Measurements from ENCODE around the gene FAM124A. TPM values are rescaled to one million over a fixed set of nuclear protein-coding genes. Genes with fewer than 3 reads are reported as not detected.

The FAM124A gene
- total RNA-seq, 2 experiments from 2014 or later: not detected

DNA sequence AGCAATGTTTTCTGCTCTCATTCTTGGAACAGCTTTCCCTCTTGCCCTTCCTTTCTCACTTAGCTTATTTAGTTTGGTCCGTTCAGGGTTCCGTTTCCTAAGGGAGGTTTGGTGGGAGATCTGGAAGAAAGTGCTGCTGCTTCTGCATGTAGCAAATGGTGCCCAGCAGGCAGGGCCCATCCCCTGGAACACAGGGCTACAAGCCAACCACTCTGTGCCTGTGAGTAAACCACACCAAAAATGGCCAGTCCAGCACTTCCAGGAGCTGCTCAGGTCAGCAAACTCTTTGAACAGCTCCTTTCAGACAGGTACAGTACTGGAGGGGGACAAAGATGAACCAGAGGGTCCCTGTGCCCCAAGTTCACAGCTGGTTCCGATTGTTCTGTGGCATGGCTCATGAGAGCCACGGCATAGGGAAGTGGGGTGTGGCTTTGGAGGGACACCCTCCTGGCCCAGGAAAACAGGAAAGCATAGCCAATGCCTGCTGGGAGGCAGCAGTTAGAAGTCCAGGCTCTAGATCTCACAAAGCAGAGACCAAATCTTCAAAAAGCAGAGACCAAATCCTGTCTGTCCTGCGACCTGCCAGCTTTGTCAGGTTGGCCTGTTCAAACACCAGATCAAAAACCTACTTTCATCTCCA lies 39.5 kb downstream of the FAM124A start:
- Mint-ChIP-seq H3K27ac (no peak overlapping the region), H3K4me3 (no peak overlapping the region), H3K9me3 (ENCODE audit: insufficient read depth) (no peaks in the 10 kb centered on the region), H3K36me3 (ENCODE audit: low read depth) (no peaks in the 10 kb centered on the region), H3K4me1 (ENCODE audit: low read depth) (no peaks in the 10 kb centered on the region), H3K27me3 (ENCODE audit: low read depth) (no peaks in the 10 kb centered on the region)
- CTCF ChIA-PET: interaction anchor here (1.2 to 3.2 kb wide), 2 partner anchors 25 to 37 kb away, joined by 4 to 13 read pairs; no protein-coding TSS in a partner anchor
- DNase-seq: no peak
- POLR2A ChIA-PET: no interaction called here
- ATAC-seq: no peak

DNA sequence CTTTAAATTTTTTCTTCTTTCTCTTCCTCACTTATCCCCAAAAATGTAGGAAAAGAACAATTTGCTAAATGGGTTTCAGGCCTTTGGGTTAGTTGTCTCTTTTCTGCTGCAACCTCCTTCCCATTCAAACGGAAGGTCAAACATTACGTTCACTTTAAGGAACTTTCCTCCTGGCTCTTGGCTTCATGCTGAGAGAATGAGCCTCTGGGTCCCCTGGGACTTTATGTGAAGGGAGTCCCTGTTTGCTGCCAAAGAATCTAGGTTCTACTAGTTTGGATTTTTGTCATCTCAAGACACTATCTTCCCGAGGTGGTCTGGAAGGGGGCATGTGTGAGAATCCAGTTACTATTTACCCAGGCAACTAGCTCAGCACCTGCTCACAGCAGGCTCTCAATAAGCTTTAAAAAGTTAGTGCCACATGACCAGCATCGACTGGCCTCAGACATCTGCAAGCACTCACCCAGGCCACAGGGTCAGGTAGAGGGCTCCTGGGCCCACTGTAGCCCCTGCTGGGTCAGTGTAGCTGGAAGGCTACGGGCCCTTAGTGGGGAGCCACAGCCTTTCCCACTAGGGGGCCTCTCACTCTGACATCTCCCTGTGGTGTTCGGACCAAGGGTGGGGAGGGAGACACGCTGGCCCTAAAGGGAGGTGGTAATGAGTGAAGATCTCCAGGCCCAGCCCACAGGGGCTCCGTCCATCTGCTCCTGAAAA lies 40.5 kb downstream of the FAM124A start:
- POLR2A ChIA-PET: no interaction called here
- DNase-seq: no peak
- Mint-ChIP-seq H3K4me3 (no peak overlapping the region), H3K4me1 (ENCODE audit: low read depth) (no peaks in the 10 kb centered on the region), H3K27ac (no peak overlapping the region), H3K36me3 (ENCODE audit: low read depth) (no peaks in the 10 kb centered on the region), H3K27me3 (ENCODE audit: low read depth) (no peaks in the 10 kb centered on the region), H3K9me3 (ENCODE audit: insufficient read depth) (no peaks in the 10 kb centered on the region)
- ATAC-seq: no peak
- CTCF ChIA-PET: interaction anchor here (1.2 to 3.2 kb wide), 2 partner anchors 24 to 38 kb away, joined by 4 to 13 read pairs; no protein-coding TSS in a partner anchor

DNA sequence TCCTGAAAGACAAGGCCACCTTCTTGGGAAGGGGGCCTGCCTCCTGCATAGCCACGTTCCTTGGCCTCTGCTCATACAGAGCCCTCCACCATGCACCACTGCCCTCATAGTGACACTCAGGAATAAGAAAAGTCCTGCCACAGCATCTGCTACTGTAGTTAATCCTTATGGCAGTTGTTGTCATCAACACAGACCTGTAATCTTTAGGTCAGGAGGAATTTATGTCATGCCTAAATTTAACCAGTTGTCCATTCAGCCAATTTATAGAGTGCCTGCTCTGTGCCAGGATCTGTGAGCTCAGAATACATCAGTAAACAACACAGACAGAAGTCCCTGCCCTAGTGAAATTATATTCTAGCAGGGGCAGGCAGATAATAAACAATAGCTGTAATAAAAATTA lies 44.4 kb downstream of the FAM124A start:
- ATAC-seq (no peak), DNase-seq (no peak)
- Mint-ChIP-seq H3K27ac (no peak overlapping the region), H3K36me3 (ENCODE audit: low read depth) (no peaks in the 10 kb centered on the region), H3K27me3 (ENCODE audit: low read depth) (peaks cover 6% of the 10 kb centered on the region), H3K9me3 (ENCODE audit: insufficient read depth) (no peaks in the 10 kb centered on the region), H3K4me3 (no peak overlapping the region), H3K4me1 (ENCODE audit: low read depth) (no peaks in the 10 kb centered on the region)
- POLR2A ChIA-PET: no interaction called here
- CTCF ChIA-PET: interaction anchor here (0.7 to 3.4 kb wide), 2 partner anchors 20 to 41 kb away, joined by 4 to 15 read pairs; no protein-coding TSS in a partner anchor

DNA sequence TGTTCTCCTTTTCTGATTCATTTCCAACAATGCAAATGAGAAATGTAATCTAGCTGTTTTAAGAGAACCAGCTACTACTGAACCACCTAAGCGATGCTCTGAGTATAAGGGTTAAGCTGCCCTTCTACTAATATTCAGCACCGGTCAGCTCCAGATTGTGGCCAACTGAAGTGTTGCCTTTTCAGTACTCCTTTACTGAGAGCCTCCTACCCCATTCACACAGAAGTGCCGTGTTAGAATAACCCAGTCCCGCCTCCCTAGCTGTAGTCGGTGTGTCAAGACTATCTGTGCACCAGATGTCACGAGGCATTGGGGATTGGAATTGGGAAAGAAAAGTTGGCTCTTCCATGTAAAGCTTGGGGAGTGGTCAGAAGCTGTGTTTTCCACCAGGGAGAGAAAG lies 45.4 kb downstream of the FAM124A start:
- no peak overlapping the region for H3K4me3 Mint-ChIP-seq
- H3K27ac Mint-ChIP-seq: no peak overlapping the region
- no peaks in the 10 kb centered on the region for H3K4me1 Mint-ChIP-seq (ENCODE audit: low read depth)
- ChIA-PET POLR2A (no interaction called here), CTCF (interaction anchor here (0.7 to 3.4 kb wide), 3 partner anchors 19 to 142 kb away, joined by 4 to 15 read pairs (median 7); no protein-coding TSS in a partner anchor)
- DNase-seq (no peak), ATAC-seq (no peak)
- H3K27me3 Mint-ChIP-seq (ENCODE audit: low read depth): peaks cover 6% of the 10 kb centered on the region
- no peaks in the 10 kb centered on the region for H3K9me3 Mint-ChIP-seq (ENCODE audit: insufficient read depth)
- H3K36me3 Mint-ChIP-seq (ENCODE audit: low read depth): no peaks in the 10 kb centered on the region

DNA sequence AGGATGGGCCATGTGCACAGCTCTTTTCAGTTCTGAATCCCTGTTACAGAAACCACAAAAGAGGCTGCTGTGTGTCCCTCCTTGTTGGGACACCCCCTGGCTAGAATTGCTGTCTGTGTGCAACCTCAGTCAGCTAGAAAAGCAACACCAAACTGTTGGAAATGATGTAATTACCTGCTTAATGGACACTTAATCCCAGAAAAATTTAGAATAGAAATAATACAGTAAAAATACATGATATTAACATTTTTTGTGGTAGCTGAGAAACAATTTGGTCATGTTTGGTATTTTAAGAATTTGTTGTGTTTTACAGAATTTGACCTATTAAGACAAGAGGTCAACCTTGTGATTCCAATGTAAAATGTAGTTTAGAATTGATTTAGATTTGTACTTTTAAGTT lies 46.8 kb downstream of the FAM124A start:
- DNase-seq: no peak
- Mint-ChIP-seq H3K9me3 (ENCODE audit: insufficient read depth) (no peaks in the 10 kb centered on the region), H3K4me3 (no peak overlapping the region), H3K27me3 (ENCODE audit: low read depth) (peaks cover 9% of the 10 kb centered on the region), H3K4me1 (ENCODE audit: low read depth) (no peaks in the 10 kb centered on the region), H3K36me3 (ENCODE audit: low read depth) (no peaks in the 10 kb centered on the region), H3K27ac (no peak overlapping the region)
- CTCF ChIA-PET: interaction anchor here (1.8 to 3.4 kb wide), 3 partner anchors 18 to 529 kb away, joined by 6 to 15 read pairs (median 7); no protein-coding TSS in a partner anchor
- ATAC-seq: no peak
- POLR2A ChIA-PET: no interaction called here

DNA sequence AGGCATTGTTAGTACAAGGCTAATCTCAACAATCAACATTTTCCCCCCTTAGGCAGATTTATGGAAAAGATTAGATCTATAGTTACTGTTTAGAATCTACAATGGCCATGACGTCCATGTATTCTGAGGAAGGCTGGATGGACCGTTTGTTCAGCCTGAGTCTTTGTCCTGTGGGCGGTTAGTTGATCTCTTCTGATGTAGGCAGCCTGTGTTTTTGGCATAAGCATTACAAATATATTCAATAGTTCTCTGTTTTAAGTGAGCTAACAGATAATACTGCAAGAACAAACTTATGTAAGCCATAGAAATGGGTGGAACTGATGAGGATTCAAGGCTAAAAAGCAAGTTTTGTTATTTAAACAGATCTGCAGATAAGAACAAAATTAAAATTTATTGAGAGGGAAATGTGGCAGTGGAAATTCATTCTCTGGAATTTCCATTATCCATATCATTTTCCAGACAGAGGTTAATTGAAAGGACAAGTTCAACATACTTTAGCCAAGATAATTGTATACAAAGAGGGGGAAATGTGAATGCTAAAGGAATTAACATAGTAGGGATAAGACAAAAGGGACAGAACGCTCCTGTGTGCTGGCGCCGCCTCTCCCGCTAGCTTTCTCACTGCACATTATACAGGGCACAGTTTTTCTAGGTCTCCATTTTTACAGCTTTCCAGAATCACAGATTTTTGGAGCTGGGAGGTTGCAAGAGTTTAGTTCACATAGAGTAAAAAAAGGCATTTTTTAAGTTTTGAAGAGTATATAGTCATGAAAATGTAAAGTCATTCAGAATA lies 48.6 kb downstream of the FAM124A start:
- Mint-ChIP-seq H3K27me3 (ENCODE audit: low read depth) (peaks cover 10% of the 10 kb centered on the region), H3K36me3 (ENCODE audit: low read depth) (no peaks in the 10 kb centered on the region), H3K9me3 (ENCODE audit: insufficient read depth) (no peaks in the 10 kb centered on the region), H3K4me3 (no peak overlapping the region), H3K4me1 (ENCODE audit: low read depth) (no peaks in the 10 kb centered on the region), H3K27ac (no peak overlapping the region)
- CTCF ChIA-PET: interaction anchor here (1.2 to 4.3 kb wide), 2 partner anchors 16 to 145 kb away, joined by 3 to 32 read pairs; no protein-coding TSS in a partner anchor
- DNase-seq: no peak
- POLR2A ChIA-PET: no interaction called here
- ATAC-seq: no peak

DNA sequence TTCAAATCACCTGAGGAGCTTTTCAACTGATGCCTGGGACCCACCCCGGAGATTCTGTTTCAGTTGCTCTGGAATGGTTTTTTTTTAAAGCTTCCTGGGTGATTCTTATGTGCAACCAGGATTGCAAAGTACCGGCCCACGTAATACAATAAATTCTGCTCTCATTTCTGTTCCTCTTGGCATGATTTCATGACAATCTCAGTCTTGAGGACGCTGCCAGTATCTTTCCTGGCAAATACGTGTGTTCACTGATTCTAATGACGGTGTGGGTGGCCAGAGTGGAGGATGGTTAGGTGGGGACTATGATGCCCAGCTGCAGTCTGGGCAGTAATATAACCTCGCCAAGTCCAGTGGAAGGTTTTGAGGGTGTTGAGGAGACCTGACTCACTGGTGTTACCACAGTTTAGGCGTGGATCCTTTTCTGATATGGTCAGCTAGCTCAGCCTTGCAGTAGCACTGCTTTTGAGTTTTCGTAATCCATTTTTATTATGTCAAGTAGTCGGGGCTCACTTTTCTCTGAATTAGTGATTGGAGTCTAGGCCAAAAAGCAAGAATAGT lies 49.4 kb downstream of the FAM124A start:
- ChIA-PET CTCF (interaction anchor here (1.2 to 4.3 kb wide), 2 partner anchors 15 to 146 kb away, joined by 3 to 32 read pairs; no protein-coding TSS in a partner anchor), POLR2A (no interaction called here)
- DNase-seq (no peak), ATAC-seq (no peak)
- Mint-ChIP-seq H3K27ac (no peak overlapping the region), H3K27me3 (ENCODE audit: low read depth) (peaks cover 10% of the 10 kb centered on the region), H3K4me3 (no peak overlapping the region), H3K9me3 (ENCODE audit: insufficient read depth) (no peaks in the 10 kb centered on the region), H3K36me3 (ENCODE audit: low read depth) (no peaks in the 10 kb centered on the region), H3K4me1 (ENCODE audit: low read depth) (no peaks in the 10 kb centered on the region)

DNA sequence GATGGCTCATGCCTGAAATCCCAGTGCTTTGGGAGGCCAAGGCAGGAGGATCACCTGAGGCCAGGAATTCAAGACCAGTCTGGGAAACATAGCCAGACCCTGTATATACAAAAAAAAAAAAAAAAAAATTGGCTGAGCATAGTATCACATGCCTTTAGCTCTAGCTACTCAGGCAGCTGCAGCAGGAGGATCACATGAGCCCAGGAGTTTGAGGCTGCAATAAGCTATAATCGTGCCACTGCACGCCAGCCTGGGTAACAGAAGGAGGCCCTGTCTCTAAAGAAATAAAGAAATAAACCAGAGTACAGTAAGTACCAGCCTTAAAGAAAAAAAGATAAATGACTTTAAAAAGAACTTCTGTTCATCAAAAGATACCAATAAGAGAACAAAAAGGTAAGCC lies 52.9 kb downstream of the FAM124A start:
- H3K4me1 Mint-ChIP-seq (ENCODE audit: low read depth): no peaks in the 10 kb centered on the region
- H3K27me3 Mint-ChIP-seq (ENCODE audit: low read depth): peaks cover 8% of the 10 kb centered on the region
- ChIA-PET CTCF (interaction anchor here (1.3 kb wide), 1 partner anchor 150 kb away, joined by 4 read pairs; no protein-coding TSS in a partner anchor), POLR2A (no interaction called here)
- no peak for ATAC-seq
- DNase-seq: no peak
- H3K36me3 Mint-ChIP-seq (ENCODE audit: low read depth): no peaks in the 10 kb centered on the region
- H3K9me3 Mint-ChIP-seq (ENCODE audit: insufficient read depth): no peaks in the 10 kb centered on the region
- no peak overlapping the region for H3K4me3 Mint-ChIP-seq
- no peak overlapping the region for H3K27ac Mint-ChIP-seq

DNA sequence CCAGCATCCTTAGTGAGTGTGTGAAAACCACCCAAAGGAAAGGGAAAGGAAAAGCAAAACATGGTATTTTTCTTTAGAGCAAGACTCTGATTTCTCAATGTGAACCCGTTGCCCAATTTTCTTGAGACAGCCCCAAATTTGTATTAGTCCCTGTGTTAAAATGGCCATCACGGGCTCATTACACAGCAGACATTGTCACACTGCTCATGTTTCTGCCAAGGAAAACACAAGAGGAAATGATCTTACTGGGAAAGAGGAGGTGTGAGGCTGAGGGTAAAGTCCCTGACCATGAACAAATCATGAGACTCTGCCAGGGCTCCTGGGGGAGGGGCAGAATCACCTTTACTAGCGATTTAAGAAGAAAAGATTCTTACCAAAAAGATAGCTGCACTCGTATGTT lies 54.4 kb downstream of the FAM124A start:
- Mint-ChIP-seq H3K4me1 (ENCODE audit: low read depth) (no peaks in the 10 kb centered on the region), H3K36me3 (ENCODE audit: low read depth) (no peaks in the 10 kb centered on the region), H3K4me3 (no peak overlapping the region), H3K9me3 (ENCODE audit: insufficient read depth) (no peaks in the 10 kb centered on the region), H3K27me3 (ENCODE audit: low read depth) (peaks cover 5% of the 10 kb centered on the region), H3K27ac (no peak overlapping the region)
- DNase-seq: no peak
- ATAC-seq: no peak
- ChIA-PET POLR2A (no interaction called here), CTCF (interaction anchor here (2.6 kb wide), 1 partner anchor 10 kb away, joined by 15 read pairs; no protein-coding TSS in a partner anchor)

DNA sequence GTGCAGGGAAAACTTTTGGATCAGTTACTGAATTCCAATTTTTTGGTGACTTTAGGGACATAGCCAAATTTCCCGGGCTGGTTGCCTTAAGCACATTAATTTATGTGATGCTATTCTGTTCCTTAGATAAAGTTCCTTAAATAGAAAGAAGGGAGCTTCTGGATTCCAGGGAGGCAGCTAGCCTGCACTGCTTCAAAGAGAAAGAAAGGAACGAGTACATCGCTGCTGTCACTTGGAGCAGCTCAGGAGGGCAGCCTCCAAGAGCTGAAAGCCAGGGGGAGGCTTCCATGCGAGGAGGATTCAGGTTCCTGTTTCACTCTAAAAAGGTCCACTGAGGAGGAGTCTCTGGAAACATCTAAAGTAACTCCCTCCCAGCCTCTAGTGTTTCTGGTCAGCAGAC lies 55.7 kb downstream of the FAM124A start:
- CTCF ChIA-PET: interaction anchor here (2.6 kb wide), 1 partner anchor 8 kb away, joined by 15 read pairs; no protein-coding TSS in a partner anchor
- H3K9me3 Mint-ChIP-seq (ENCODE audit: insufficient read depth): no peaks in the 10 kb centered on the region
- no peak for DNase-seq
- peaks cover 5% of the 10 kb centered on the region for H3K27me3 Mint-ChIP-seq (ENCODE audit: low read depth)
- no peak for ATAC-seq
- H3K36me3 Mint-ChIP-seq (ENCODE audit: low read depth): no peaks in the 10 kb centered on the region
- H3K4me3 Mint-ChIP-seq: no peak overlapping the region
- no peak overlapping the region for H3K27ac Mint-ChIP-seq
- POLR2A ChIA-PET: no interaction called here
- H3K4me1 Mint-ChIP-seq (ENCODE audit: low read depth): no peaks in the 10 kb centered on the region

DNA sequence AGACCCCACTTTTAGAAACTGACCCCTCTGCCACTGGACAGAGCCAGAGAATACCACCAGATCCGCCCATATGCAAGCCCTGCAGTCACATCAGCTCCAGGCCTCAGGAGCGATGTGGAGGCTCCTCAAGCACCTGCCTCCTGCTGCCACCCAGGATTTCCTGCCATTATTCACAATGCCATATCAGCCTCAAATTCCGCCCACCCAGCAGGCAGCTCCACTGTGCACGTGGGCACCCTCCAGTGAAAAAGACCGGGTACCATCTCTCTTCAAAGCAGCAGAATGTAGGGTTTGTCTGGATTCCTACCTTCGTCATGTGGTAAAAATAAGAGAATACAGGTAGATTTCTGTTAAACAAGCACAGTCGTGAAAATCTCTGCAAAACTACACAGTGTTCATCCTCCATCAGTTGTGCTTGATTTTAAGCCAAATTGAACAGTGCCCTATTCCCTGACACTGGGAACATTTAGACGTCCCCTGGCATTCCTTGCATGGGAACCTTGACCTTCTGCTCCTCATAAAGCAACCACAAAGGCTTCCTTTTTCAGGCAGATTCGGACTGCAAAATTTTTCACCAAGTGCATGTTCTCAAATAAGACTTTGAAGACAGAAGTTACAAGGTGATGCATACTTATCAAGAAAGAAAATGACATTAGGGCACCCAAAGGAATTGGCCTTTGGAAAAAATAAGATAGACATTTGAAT lies 56.4 kb downstream of the FAM124A start:
- DNase-seq (no peak), ATAC-seq (no peak)
- Mint-ChIP-seq H3K9me3 (ENCODE audit: insufficient read depth) (no peaks in the 10 kb centered on the region), H3K27me3 (ENCODE audit: low read depth) (peaks cover 5% of the 10 kb centered on the region), H3K4me3 (no peak overlapping the region), H3K4me1 (ENCODE audit: low read depth) (peaks cover 5% of the 10 kb centered on the region), H3K27ac (no peak overlapping the region), H3K36me3 (ENCODE audit: low read depth) (no peaks in the 10 kb centered on the region)
- ChIA-PET POLR2A (no interaction called here), CTCF (no interaction called here)
